WTC11 (cell line): Measurements from ENCODE around the gene SETD9. TPM values are rescaled to one million over a fixed set of nuclear protein-coding genes. Genes with fewer than 3 reads are reported as not detected.

Experiments used
- ATAC-seq: fragments of 200-7000 bp; cut with Tn5 transposase; 2 replicates; pipeline ENCODE4 v1.10.0; 2021; ENCODE audit warnings: mild to moderate bottlenecking, moderate library complexity
- CTCF ChIA-PET: fragments of 300-600 bp; sonication (Branson Sonifier 250); formaldehyde crosslinking; loops from one replicate; lab custom pipeline; 2021; ENCODE audit warnings: antibody characterized with exemption; lab: Charles Lee
- POLR2A ChIA-PET: fragments of 350-600 bp; sonication (Branson Sonifier 250); formaldehyde crosslinking; loops from one replicate; lab custom pipeline; 2021; ENCODE audit warnings: antibody characterized with exemption; lab: Charles Lee
- DNase-seq: peaks from one replicate; pipeline ENCODE4 v3.0.0; 2021; ENCODE audit warnings: low spot score
- H3K27ac Mint-ChIP-seq: 2 replicates; pipeline ENCODE4 v1.8.0; 2021; ENCODE audit warnings: mixed read lengths
- H3K27me3 Mint-ChIP-seq: 2 replicates; pipeline ENCODE4 v1.8.0; 2021; ENCODE audit warnings: low read depth, mild to moderate bottlenecking, moderate library complexity, mixed read lengths
- H3K36me3 Mint-ChIP-seq: 2 replicates; pipeline ENCODE4 v1.8.0; 2021; ENCODE audit warnings: mixed read lengths
- H3K4me1 Mint-ChIP-seq: 2 replicates; pipeline ENCODE4 v1.8.0; 2022; ENCODE audit warnings: mixed read lengths
- H3K4me3 Mint-ChIP-seq: 2 replicates; pipeline ENCODE4 v1.8.0; 2021; ENCODE audit warnings: mild to moderate bottlenecking, moderate library complexity, mixed read lengths
- H3K9me3 Mint-ChIP-seq: 2 replicates; pipeline ENCODE4 v1.8.0; 2021; ENCODE audit warnings: mixed read lengths
- CBFB ChIP-seq: sonication (generic); formaldehyde crosslinking; IDR thresholded peaks from 2 replicates; pipeline ENCODE4 v1.8.1; 2022; ENCODE audit warnings: mild to moderate bottlenecking, low read depth, missing genetic modification reagents
- ESRRA ChIP-seq: sonication (generic); formaldehyde crosslinking; IDR thresholded peaks from 2 replicates; pipeline ENCODE4 v1.8.1; 2022; ENCODE audit warnings: mild to moderate bottlenecking, missing genetic modification reagents, borderline replicate concordance
- HMGA2 ChIP-seq: fragments of 250-450 bp; sonication (Bioruptor Pico); IDR thresholded peaks from 2 replicates; pipeline ENCODE4 v1.4.0; 2021; ENCODE audit warnings: mild to moderate bottlenecking, moderate library complexity
- NFE2L1 ChIP-seq: sonication (generic); formaldehyde crosslinking; IDR thresholded peaks from 2 replicates; pipeline ENCODE4 v1.8.1; 2023; ENCODE audit warnings: missing genetic modification reagents
- OVOL2 ChIP-seq: fragments of 250-450 bp; sonication (Bioruptor Pico); IDR thresholded peaks from 2 replicates; pipeline ENCODE4 v1.9.0; 2021; ENCODE audit warnings: mild to moderate bottlenecking, borderline replicate concordance
- PRRX2 ChIP-seq: fragments of 250-450 bp; sonication (Bioruptor Pico); IDR thresholded peaks from 2 replicates; pipeline ENCODE4 v1.8.0; 2021; ENCODE audit warnings: mild to moderate bottlenecking
- SOX15 ChIP-seq: fragments of 250-450 bp; sonication (Bioruptor Pico); IDR thresholded peaks from 2 replicates; pipeline ENCODE4 v1.9.0; 2021; ENCODE audit warnings: mild to moderate bottlenecking
- ZNF138 ChIP-seq: sonication (generic); formaldehyde crosslinking; conservative IDR thresholded peaks from 2 replicates; pipeline ENCODE4 v1.8.1; 2022; ENCODE audit warnings: mild to moderate bottlenecking, moderate library complexity, missing genetic modification reagents
- ZNF396 ChIP-seq: fragments of 250-450 bp; sonication (Bioruptor Pico); IDR thresholded peaks from 2 replicates; pipeline ENCODE4 v1.8.0; 2021; ENCODE audit warnings: mild to moderate bottlenecking, moderate library complexity, borderline replicate concordance
- ZNF416 ChIP-seq: fragments of 250-450 bp; sonication (Bioruptor Pico); IDR thresholded peaks from 2 replicates; pipeline ENCODE4 v1.9.0; 2021; ENCODE audit warnings: mild to moderate bottlenecking, inconsistent platforms
- total RNA-seq: library from RNA; stranded (reverse); gene quantifications from 3 replicates; pipeline ENCODE4 v1.2.3, GENCODE V29; 2021
- TF ChIP-seq, protein P1 (sequence below): fragments of 200-600 bp; IDR thresholded peaks from 2 replicates; pipeline ENCODE4 v1.8.0; 2022; ENCODE audit warnings: antibody characterized with exemption
- TF ChIP-seq, protein P2 (sequence below): sonication (generic); formaldehyde crosslinking; IDR thresholded peaks from 2 replicates; pipeline ENCODE4 v1.8.1; 2023; ENCODE audit warnings: mild to moderate bottlenecking, missing genetic modification reagents, borderline replicate concordance
- TF ChIP-seq, protein P3 (sequence below): sonication (generic); formaldehyde crosslinking; IDR thresholded peaks from 2 replicates; pipeline ENCODE4 v1.8.1; 2022; ENCODE audit warnings: low read depth, missing genetic modification reagents, borderline replicate concordance
- TF ChIP-seq, protein P4 (sequence below): sonication (generic); formaldehyde crosslinking; IDR thresholded peaks from 2 replicates; pipeline ENCODE4 v1.8.0; 2022; ENCODE audit warnings: mild to moderate bottlenecking, missing genetic modification reagents
- TF ChIP-seq, protein P5 (sequence below): sonication (generic); formaldehyde crosslinking; IDR thresholded peaks from 2 replicates; pipeline ENCODE4 v1.8.1; 2023; ENCODE audit warnings: mild to moderate bottlenecking, missing genetic modification reagents, moderate library complexity
- TF ChIP-seq, protein P6 (sequence below): sonication (generic); formaldehyde crosslinking; IDR thresholded peaks from 2 replicates; pipeline ENCODE4 v1.8.0; 2023; ENCODE audit warnings: mild to moderate bottlenecking, missing genetic modification reagents
- TF ChIP-seq, protein P7 (sequence below): sonication (generic); formaldehyde crosslinking; conservative IDR thresholded peaks from 2 replicates; pipeline ENCODE4 v1.8.1; 2023; ENCODE audit warnings: mild to moderate bottlenecking, low read depth, missing genetic modification reagents, moderate library complexity

SETD9 gene
- total RNA-seq, 1 experiment from 2014 or later, result 6.7 TPM

DNA sequence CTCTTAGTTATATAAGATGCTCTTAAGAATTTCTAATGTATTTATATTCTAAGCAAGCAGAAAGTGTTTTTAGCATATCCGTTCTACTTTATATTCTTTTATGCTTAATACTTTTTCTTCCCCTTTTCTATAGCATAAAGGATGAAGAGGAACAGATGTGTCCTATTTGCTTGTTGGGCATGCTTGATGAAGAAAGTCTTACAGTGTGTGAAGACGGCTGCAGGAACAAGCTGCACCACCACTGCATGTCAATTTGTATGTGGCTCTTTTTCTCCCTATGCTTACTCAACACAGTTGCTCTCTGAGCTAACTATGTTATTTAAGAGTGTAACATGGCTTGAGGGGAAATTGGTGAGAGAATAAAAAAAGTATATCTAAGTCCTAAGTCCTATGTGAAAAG, 37.6 kb upstream of the SETD9 start:
- H3K9me3 Mint-ChIP-seq, result no peaks in the 10 kb centered on the region
- no peak for ATAC-seq
- CTCF ChIA-PET, result interaction anchor here (0.7 kb wide), 1 partner anchor 601 kb away, joined by 3 read pairs; no protein-coding TSS in a partner anchor
- TF ChIP-seq, protein P1, sequence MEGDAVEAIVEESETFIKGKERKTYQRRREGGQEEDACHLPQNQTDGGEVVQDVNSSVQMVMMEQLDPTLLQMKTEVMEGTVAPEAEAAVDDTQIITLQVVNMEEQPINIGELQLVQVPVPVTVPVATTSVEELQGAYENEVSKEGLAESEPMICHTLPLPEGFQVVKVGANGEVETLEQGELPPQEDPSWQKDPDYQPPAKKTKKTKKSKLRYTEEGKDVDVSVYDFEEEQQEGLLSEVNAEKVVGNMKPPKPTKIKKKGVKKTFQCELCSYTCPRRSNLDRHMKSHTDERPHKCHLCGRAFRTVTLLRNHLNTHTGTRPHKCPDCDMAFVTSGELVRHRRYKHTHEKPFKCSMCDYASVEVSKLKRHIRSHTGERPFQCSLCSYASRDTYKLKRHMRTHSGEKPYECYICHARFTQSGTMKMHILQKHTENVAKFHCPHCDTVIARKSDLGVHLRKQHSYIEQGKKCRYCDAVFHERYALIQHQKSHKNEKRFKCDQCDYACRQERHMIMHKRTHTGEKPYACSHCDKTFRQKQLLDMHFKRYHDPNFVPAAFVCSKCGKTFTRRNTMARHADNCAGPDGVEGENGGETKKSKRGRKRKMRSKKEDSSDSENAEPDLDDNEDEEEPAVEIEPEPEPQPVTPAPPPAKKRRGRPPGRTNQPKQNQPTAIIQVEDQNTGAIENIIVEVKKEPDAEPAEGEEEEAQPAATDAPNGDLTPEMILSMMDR, result no peak
- TF ChIP-seq, protein P2, sequence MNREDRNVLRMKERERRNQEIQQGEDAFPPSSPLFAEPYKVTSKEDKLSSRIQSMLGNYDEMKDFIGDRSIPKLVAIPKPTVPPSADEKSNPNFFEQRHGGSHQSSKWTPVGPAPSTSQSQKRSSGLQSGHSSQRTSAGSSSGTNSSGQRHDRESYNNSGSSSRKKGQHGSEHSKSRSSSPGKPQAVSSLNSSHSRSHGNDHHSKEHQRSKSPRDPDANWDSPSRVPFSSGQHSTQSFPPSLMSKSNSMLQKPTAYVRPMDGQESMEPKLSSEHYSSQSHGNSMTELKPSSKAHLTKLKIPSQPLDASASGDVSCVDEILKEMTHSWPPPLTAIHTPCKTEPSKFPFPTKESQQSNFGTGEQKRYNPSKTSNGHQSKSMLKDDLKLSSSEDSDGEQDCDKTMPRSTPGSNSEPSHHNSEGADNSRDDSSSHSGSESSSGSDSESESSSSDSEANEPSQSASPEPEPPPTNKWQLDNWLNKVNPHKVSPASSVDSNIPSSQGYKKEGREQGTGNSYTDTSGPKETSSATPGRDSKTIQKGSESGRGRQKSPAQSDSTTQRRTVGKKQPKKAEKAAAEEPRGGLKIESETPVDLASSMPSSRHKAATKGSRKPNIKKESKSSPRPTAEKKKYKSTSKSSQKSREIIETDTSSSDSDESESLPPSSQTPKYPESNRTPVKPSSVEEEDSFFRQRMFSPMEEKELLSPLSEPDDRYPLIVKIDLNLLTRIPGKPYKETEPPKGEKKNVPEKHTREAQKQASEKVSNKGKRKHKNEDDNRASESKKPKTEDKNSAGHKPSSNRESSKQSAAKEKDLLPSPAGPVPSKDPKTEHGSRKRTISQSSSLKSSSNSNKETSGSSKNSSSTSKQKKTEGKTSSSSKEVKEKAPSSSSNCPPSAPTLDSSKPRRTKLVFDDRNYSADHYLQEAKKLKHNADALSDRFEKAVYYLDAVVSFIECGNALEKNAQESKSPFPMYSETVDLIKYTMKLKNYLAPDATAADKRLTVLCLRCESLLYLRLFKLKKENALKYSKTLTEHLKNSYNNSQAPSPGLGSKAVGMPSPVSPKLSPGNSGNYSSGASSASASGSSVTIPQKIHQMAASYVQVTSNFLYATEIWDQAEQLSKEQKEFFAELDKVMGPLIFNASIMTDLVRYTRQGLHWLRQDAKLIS (CRISPR knock-in tag), result no peak
- TF ChIP-seq ZNF416, result no peak
- TF ChIP-seq OVOL2 (CRISPR knock-in tag), result no peak
- TF ChIP-seq HMGA2 (CRISPR knock-in tag), result no peak
- no peak for TF ChIP-seq PRRX2 (CRISPR knock-in tag)
- TF ChIP-seq CBFB (CRISPR knock-in tag), result no peak
- TF ChIP-seq, protein P3, sequence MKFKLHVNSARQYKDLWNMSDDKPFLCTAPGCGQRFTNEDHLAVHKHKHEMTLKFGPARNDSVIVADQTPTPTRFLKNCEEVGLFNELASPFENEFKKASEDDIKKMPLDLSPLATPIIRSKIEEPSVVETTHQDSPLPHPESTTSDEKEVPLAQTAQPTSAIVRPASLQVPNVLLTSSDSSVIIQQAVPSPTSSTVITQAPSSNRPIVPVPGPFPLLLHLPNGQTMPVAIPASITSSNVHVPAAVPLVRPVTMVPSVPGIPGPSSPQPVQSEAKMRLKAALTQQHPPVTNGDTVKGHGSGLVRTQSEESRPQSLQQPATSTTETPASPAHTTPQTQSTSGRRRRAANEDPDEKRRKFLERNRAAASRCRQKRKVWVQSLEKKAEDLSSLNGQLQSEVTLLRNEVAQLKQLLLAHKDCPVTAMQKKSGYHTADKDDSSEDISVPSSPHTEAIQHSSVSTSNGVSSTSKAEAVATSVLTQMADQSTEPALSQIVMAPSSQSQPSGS (CRISPR knock-in tag), result no peak
- TF ChIP-seq, protein P4, sequence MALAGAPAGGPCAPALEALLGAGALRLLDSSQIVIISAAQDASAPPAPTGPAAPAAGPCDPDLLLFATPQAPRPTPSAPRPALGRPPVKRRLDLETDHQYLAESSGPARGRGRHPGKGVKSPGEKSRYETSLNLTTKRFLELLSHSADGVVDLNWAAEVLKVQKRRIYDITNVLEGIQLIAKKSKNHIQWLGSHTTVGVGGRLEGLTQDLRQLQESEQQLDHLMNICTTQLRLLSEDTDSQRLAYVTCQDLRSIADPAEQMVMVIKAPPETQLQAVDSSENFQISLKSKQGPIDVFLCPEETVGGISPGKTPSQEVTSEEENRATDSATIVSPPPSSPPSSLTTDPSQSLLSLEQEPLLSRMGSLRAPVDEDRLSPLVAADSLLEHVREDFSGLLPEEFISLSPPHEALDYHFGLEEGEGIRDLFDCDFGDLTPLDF (CRISPR knock-in tag), result no peak
- TF ChIP-seq, protein P5, sequence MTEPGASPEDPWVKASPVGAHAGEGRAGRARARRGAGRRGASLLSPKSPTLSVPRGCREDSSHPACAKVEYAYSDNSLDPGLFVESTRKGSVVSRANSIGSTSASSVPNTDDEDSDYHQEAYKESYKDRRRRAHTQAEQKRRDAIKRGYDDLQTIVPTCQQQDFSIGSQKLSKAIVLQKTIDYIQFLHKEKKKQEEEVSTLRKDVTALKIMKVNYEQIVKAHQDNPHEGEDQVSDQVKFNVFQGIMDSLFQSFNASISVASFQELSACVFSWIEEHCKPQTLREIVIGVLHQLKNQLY, result no peak
- TF ChIP-seq, all 79 proteins: peak for 0
- POLR2A ChIA-PET, result no interaction called here
- Mint-ChIP-seq H3K27ac (no peak overlapping the region), H3K27me3 (no peaks in the 10 kb centered on the region), H3K4me3 (no peak overlapping the region), H3K36me3 (peaks cover 35% of the 10 kb centered on the region), H3K4me1 (no peaks in the 10 kb centered on the region)
- no peak for DNase-seq

DNA sequence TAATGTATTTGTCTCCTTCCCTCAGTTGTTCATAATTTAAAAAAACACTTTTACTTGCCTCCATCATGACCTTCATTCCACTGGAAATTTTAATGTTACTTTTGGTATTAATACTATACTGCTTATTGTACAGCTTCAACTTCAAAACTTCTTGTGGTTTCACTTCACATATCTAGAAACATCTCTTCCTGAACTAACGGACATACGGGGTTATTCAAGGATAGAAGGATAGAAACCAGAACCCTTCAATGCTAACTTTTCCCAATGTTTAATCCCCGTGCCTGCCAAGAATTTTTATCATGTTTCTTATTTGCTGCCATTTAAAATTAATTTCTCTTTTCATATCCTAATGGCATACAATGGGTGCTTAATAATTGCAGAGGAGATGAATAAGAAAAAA, 36.3 kb upstream of the SETD9 start:
- no peaks in the 10 kb centered on the region for H3K27me3 Mint-ChIP-seq
- no peak overlapping the region for H3K27ac Mint-ChIP-seq
- H3K4me1 Mint-ChIP-seq, result no peaks in the 10 kb centered on the region
- DNase-seq (no peak), ATAC-seq (no peak)
- no peak overlapping the region for H3K4me3 Mint-ChIP-seq
- POLR2A ChIA-PET, result no interaction called here
- H3K36me3 Mint-ChIP-seq, result peaks cover 33% of the 10 kb centered on the region
- CTCF ChIA-PET, result no interaction called here
- no peaks in the 10 kb centered on the region for H3K9me3 Mint-ChIP-seq
- TF ChIP-seq, protein P4 (CRISPR knock-in tag), result no peak
- TF ChIP-seq NFE2L1 (CRISPR knock-in tag) (no peak), SOX15 (CRISPR knock-in tag) (no peak), ESRRA (CRISPR knock-in tag) (no peak), ZNF396 (CRISPR knock-in tag) (no peak), ZNF138 (no peak), CBFB (CRISPR knock-in tag) (no peak)
- TF ChIP-seq, protein P6, sequence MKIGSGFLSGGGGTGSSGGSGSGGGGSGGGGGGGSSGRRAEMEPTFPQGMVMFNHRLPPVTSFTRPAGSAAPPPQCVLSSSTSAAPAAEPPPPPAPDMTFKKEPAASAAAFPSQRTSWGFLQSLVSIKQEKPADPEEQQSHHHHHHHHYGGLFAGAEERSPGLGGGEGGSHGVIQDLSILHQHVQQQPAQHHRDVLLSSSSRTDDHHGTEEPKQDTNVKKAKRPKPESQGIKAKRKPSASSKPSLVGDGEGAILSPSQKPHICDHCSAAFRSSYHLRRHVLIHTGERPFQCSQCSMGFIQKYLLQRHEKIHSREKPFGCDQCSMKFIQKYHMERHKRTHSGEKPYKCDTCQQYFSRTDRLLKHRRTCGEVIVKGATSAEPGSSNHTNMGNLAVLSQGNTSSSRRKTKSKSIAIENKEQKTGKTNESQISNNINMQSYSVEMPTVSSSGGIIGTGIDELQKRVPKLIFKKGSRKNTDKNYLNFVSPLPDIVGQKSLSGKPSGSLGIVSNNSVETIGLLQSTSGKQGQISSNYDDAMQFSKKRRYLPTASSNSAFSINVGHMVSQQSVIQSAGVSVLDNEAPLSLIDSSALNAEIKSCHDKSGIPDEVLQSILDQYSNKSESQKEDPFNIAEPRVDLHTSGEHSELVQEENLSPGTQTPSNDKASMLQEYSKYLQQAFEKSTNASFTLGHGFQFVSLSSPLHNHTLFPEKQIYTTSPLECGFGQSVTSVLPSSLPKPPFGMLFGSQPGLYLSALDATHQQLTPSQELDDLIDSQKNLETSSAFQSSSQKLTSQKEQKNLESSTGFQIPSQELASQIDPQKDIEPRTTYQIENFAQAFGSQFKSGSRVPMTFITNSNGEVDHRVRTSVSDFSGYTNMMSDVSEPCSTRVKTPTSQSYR, result no peak
- TF ChIP-seq, protein P7, sequence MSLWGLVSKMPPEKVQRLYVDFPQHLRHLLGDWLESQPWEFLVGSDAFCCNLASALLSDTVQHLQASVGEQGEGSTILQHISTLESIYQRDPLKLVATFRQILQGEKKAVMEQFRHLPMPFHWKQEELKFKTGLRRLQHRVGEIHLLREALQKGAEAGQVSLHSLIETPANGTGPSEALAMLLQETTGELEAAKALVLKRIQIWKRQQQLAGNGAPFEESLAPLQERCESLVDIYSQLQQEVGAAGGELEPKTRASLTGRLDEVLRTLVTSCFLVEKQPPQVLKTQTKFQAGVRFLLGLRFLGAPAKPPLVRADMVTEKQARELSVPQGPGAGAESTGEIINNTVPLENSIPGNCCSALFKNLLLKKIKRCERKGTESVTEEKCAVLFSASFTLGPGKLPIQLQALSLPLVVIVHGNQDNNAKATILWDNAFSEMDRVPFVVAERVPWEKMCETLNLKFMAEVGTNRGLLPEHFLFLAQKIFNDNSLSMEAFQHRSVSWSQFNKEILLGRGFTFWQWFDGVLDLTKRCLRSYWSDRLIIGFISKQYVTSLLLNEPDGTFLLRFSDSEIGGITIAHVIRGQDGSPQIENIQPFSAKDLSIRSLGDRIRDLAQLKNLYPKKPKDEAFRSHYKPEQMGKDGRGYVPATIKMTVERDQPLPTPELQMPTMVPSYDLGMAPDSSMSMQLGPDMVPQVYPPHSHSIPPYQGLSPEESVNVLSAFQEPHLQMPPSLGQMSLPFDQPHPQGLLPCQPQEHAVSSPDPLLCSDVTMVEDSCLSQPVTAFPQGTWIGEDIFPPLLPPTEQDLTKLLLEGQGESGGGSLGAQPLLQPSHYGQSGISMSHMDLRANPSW, result no peak
